HCT116 (cell line): ENCODE results near the gene BTG1. TPM values are rescaled to one million over a fixed set of nuclear protein-coding genes. Genes with fewer than 3 reads are reported as not detected.

Experiments
- ATAC-seq: fragments of 200-7000 bp; cut with Tn5 transposase; 2 replicates; pipeline ENCODE4 v1.9.1; 2020; ENCODE audit warnings: mild to moderate bottlenecking, moderate library complexity
- BruUV-seq: library from RNA; stranded (reverse); fragments of 400-500 nt; replicated peaks from 2 replicates; lab custom pipeline; 2021; lab: Mats Ljungman, UMichigan
- CTCF ChIA-PET: fragments of 300-600 bp; sonication (Branson Sonifier 250); formaldehyde crosslinking; loops from one replicate; lab custom pipeline; 2021; ENCODE audit warnings: antibody characterized with exemption; lab: Charles Lee
- POLR2A ChIA-PET: fragments of 300-600, 350-600 bp; sonication (Branson Sonifier 250); formaldehyde crosslinking; loops from one replicate; lab custom pipeline; 2021; ENCODE audit warnings: antibody characterized with exemption; lab: Charles Lee
- RAD21 ChIA-PET, 2 experiments: fragments of 300-600 bp; sonication (Branson Sonifier 250); formaldehyde crosslinking; loops; one replicate each; lab custom pipeline; 2023; ENCODE audit warnings: low total read pairs in 2 of 2; ENCODE audit not compliant: uncharacterized antibody in 2 of 2, unreplicated experiment in 2 of 2, low non-redundant PET in 1 of 2; lab: Charles Lee
- DNase-seq: peaks from one replicate; pipeline ENCODE4 v3.0.0-alpha.2; 2010; ENCODE audit warnings: low read depth, low spot score
- H2AFZ ChIP-seq: fragments of 200-600 bp; shearing (Covaris generic), sonication (generic); 2 replicates; pipeline ENCODE4 v1.6.1; 2017; ENCODE audit warnings: low read depth, mixed run types, mixed read lengths, antibody characterized with exemption, low read length; ENCODE audit not compliant: poor library complexity, severe bottlenecking
- H3K27ac ChIP-seq: 2 replicates; pipeline ENCODE4 v1.5.1; 2012; ENCODE audit warnings: low read depth, low read length
- H3K27me3 ChIP-seq: fragments of 200-600 bp; sonication (generic); 2 replicates; pipeline ENCODE4 v1.6.1; 2016; ENCODE audit warnings: mixed run types, low read length, mixed read lengths; ENCODE audit not compliant: insufficient read depth
- H3K36me3 ChIP-seq, 2 experiments: fragments of 200-500 bp in 1 of 2; fragments of 200-600 bp in 1 of 2; sonication (Bioruptor generic) in 1 of 2; sonication (generic) in 1 of 2; 2 replicates each; pipeline versions ENCODE4 v1.5.1 to v1.6.1; 2014 to 2016; ENCODE audit warnings: low read length in 2 of 2, inconsistent platforms in 1 of 2, mixed read lengths in 1 of 2, mixed run types in 1 of 2; ENCODE audit not compliant: insufficient read depth in 2 of 2, control insufficient read depth in 1 of 2
- H3K4me1 ChIP-seq, 2 experiments: fragments of 200-600 bp in 1 of 2; sonication (generic) in 1 of 2; 2 replicates each; pipeline versions ENCODE4 v1.5.1 to v1.6.1; 2012 to 2017; ENCODE audit warnings: low read length in 2 of 2, inconsistent platforms in 1 of 2, mild to moderate bottlenecking in 1 of 2, mixed read lengths in 1 of 2, mixed run types in 1 of 2, moderate library complexity in 1 of 2; ENCODE audit not compliant: insufficient read depth in 2 of 2, control insufficient read depth in 1 of 2
- H3K4me2 ChIP-seq: fragments of 200-600 bp; sonication (generic); 2 replicates; pipeline ENCODE4 v1.6.1; 2017; ENCODE audit warnings: mixed run types, low read length, mixed read lengths
- H3K4me3 ChIP-seq, 2 experiments: fragments of 200-600 bp in 1 of 2; sonication (generic) in 1 of 2; replicated peaks in 1 of 2; 2 replicates each; pipeline ENCODE4 v1.5.1; 2011 to 2016; ENCODE audit warnings: low read length in 2 of 2, control low read depth in 1 of 2, low read depth in 1 of 2, mild to moderate bottlenecking in 1 of 2, mixed read lengths in 1 of 2, mixed run types in 1 of 2
- H3K79me2 ChIP-seq: fragments of 200-600 bp; sonication (generic); 2 replicates; pipeline ENCODE4 v1.6.1; 2017; ENCODE audit warnings: mild to moderate bottlenecking, mixed run types, low read length, moderate library complexity, mixed read lengths; ENCODE audit not compliant: insufficient read depth
- H3K9ac ChIP-seq: fragments of 200-600 bp; sonication (generic); 2 replicates; pipeline ENCODE4 v1.6.1; 2016; ENCODE audit warnings: low read length, mixed read lengths
- H3K9me2 ChIP-seq: fragments of 200-600 bp; sonication (generic), shearing (Covaris generic); 2 replicates; pipeline ENCODE4 v1.6.1; 2017; ENCODE audit warnings: mixed run types, mild to moderate bottlenecking, moderate library complexity; ENCODE audit not compliant: insufficient read depth
- H3K9me3 ChIP-seq, 2 experiments: fragments of 200-500 bp in 1 of 2; fragments of 200-600 bp in 1 of 2; sonication (Bioruptor generic) in 1 of 2; sonication (generic) in 1 of 2; 2 replicates each; pipeline ENCODE4 v1.6.1; 2014 to 2017; ENCODE audit warnings: low read length in 2 of 2, mixed read lengths in 2 of 2, inconsistent platforms in 1 of 2, low read depth in 1 of 2, mild to moderate bottlenecking in 1 of 2, mixed run types in 1 of 2, moderate library complexity in 1 of 2; ENCODE audit not compliant: control insufficient read depth in 1 of 2, insufficient read depth in 1 of 2
- H4K20me1 ChIP-seq: fragments of 200-600 bp; sonication (generic), shearing (Covaris generic); 2 replicates; pipeline ENCODE4 v1.6.1; 2017; ENCODE audit warnings: mixed run types, mild to moderate bottlenecking, moderate library complexity; ENCODE audit not compliant: insufficient read depth
- EZH2 ChIP-seq: fragments of 200-600 bp; sonication (generic); IDR thresholded peaks from 2 replicates; pipeline ENCODE4 v1.6.1; 2017; ENCODE audit warnings: antibody characterized with exemption, mixed run types
- SP1 ChIP-seq: IDR thresholded peaks from 2 replicates; pipeline ENCODE4 v1.6.1; 2012; ENCODE audit warnings: low read depth
- SRF ChIP-seq: IDR thresholded peaks from 2 replicates; pipeline ENCODE4 v1.6.1; 2012; ENCODE audit warnings: low read depth
- TCF7L2 ChIP-seq: IDR thresholded peaks from 2 replicates; pipeline ENCODE4 v1.7.0; 2011; ENCODE audit warnings: borderline replicate concordance, inconsistent platforms; ENCODE audit not compliant: insufficient read depth, insufficient read length; ENCODE audit errors: extremely low read depth
- ZBTB33 ChIP-seq: IDR thresholded peaks from 2 replicates; pipeline ENCODE4 v1.6.1; 2011; ENCODE audit warnings: mild to moderate bottlenecking, low read length, moderate library complexity; ENCODE audit not compliant: insufficient replicate concordance; ENCODE audit errors: extremely low read depth
- ZNF274 ChIP-seq: fragments of 200-500 bp; sonication (Bioruptor generic); IDR thresholded peaks from 2 replicates; pipeline ENCODE4 v1.6.1; 2014; ENCODE audit warnings: mild to moderate bottlenecking, low read depth, low read length, inconsistent platforms
- intact Hi-C: fragments of 100-400 bp; cut with micrococcal nuclease; formaldehyde crosslinking; loops from 2 replicates; pipeline ENCODE4 v1.10.0; 2022
- total RNA-seq: library from RNA; stranded (reverse); gene quantifications from one replicate; pipeline ENCODE4 v1.2.1, GENCODE V29; 2021; ENCODE audit not compliant: unreplicated experiment

Gene BTG1
- total RNA-seq, 1 experiment from 2014 or later = 57.3 TPM

GRCh38 chr12:92110083-92110640 is 35.5 kb downstream of the BTG1 start:
- Histone ChIP-seq H3K4me1 (no peaks in the 10 kb centered on the region), H4K20me1 (no peaks in the 10 kb centered on the region), H3K79me2 (no peaks in the 10 kb centered on the region), H3K9me2 (no peaks in the 10 kb centered on the region; the same call in 1 of the 2 replicates), H3K9ac (no peak overlapping the region), H2AFZ (no peak overlapping the region), H3K27ac (no peak overlapping the region), H3K36me3 (no peaks in the 10 kb centered on the region), H3K4me2 (no peak overlapping the region), H3K27me3 (no peaks in the 10 kb centered on the region), H3K9me3 (no peaks in the 10 kb centered on the region), H3K4me3 (no peak overlapping the region)
- BruUV-seq = no TSS peak
- ChIA-PET POLR2A (no interaction called here), RAD21 (no interaction called here), CTCF (no interaction called here)
- intact Hi-C loops = no loop called here
- ATAC-seq (no peak), DNase-seq (no peak)
- TF ChIP-seq SP1 = no peak
- no peak for TF ChIP-seq EZH2
- TF ChIP-seq ZNF274 = no peak

- H3K4me1 ChIP-seq = no peaks in the 10 kb centered on the region
- BruUV-seq = no TSS peak
- CTCF ChIA-PET = no interaction called here
These were observed 36.0 kb downstream of the BTG1 start for GRCh38 chr12:92109613-92110012.

More at GRCh38 chr12:92109613-92110012, 36.0 kb downstream of the BTG1 start:
- Histone ChIP-seq H3K4me3 (no peak overlapping the region), H3K9me2 (no peaks in the 10 kb centered on the region; the same call in 1 of the 2 replicates), H3K79me2 (no peaks in the 10 kb centered on the region), H3K27ac (no peak overlapping the region), H2AFZ (no peak overlapping the region), H3K9me3 (no peaks in the 10 kb centered on the region), H3K4me2 (no peak overlapping the region), H3K9ac (no peak overlapping the region), H4K20me1 (no peaks in the 10 kb centered on the region), H3K27me3 (no peaks in the 10 kb centered on the region), H3K36me3 (no peaks in the 10 kb centered on the region)
- no peak for DNase-seq
- POLR2A ChIA-PET = no interaction called here
- RAD21 ChIA-PET = no interaction called here
- intact Hi-C loops = no loop called here
- TF ChIP-seq ZBTB33 (no peak), TCF7L2 (no peak), EZH2 (no peak), SP1 (no peak), SRF (no peak)
- no peak for ATAC-seq
